Calu3 (cell line): Measurements from ENCODE around the gene FOXN4. TPM values are rescaled to one million over a fixed set of nuclear protein-coding genes. Genes with fewer than 3 reads are reported as not detected.

Experiments
- BruUV-seq: library from RNA; stranded (reverse); fragments of 400-500 nt; replicated peaks from 2 replicates; lab custom pipeline; 2021; lab: Mats Ljungman, UMichigan
- CTCF ChIA-PET: fragments of 300-600 bp; sonication (Branson Sonifier 250); formaldehyde crosslinking; loops from one replicate; lab custom pipeline; 2022; ENCODE audit warnings: antibody characterized with exemption; lab: Charles Lee
- DNase-seq: peaks from one replicate; pipeline ENCODE4 v3.0.0; 2022
- H3K27ac Mint-ChIP-seq: one replicate; pipeline ENCODE4 v1.8.0; 2022; ENCODE audit warnings: mixed read lengths; ENCODE audit not compliant: unreplicated experiment
- H3K27me3 Mint-ChIP-seq: one replicate; pipeline ENCODE4 v1.8.0; 2022; ENCODE audit warnings: mixed read lengths; ENCODE audit not compliant: unreplicated experiment
- H3K36me3 Mint-ChIP-seq: one replicate; pipeline ENCODE4 v1.8.0; 2022; ENCODE audit warnings: mild to moderate bottlenecking, moderate library complexity, mixed read lengths; ENCODE audit not compliant: insufficient read depth, unreplicated experiment
- H3K4me1 Mint-ChIP-seq: one replicate; pipeline ENCODE4 v1.8.0; 2022; ENCODE audit warnings: mild to moderate bottlenecking, low read depth, mixed read lengths; ENCODE audit not compliant: unreplicated experiment
- H3K4me3 Mint-ChIP-seq: one replicate; pipeline ENCODE4 v1.8.0; 2022; ENCODE audit warnings: mild to moderate bottlenecking, low read depth, moderate library complexity, mixed read lengths; ENCODE audit not compliant: unreplicated experiment
- H3K9me3 Mint-ChIP-seq: one replicate; pipeline ENCODE4 v1.8.0; 2022; ENCODE audit warnings: low read depth, mixed read lengths; ENCODE audit not compliant: unreplicated experiment
- intact Hi-C: fragments of 100-400 bp; cut with micrococcal nuclease; formaldehyde crosslinking; loops from one replicate; pipeline ENCODE4 v1.10.0; 2022; ENCODE audit not compliant: unreplicated experiment
- total RNA-seq: library from RNA; stranded (reverse); gene quantifications from 2 replicates; pipeline ENCODE4 v1.2.3, GENCODE V29; 2022
- TF ChIP-seq, protein P1 (sequence below): fragments of 200-600 bp; IDR thresholded peaks from one replicate; pipeline ENCODE4 v1.8.0; 2022; ENCODE audit warnings: antibody characterized with exemption; ENCODE audit not compliant: unreplicated experiment

Gene FOXN4
- total RNA-seq, 1 experiment from 2014 or later, result not detected

DNA sequence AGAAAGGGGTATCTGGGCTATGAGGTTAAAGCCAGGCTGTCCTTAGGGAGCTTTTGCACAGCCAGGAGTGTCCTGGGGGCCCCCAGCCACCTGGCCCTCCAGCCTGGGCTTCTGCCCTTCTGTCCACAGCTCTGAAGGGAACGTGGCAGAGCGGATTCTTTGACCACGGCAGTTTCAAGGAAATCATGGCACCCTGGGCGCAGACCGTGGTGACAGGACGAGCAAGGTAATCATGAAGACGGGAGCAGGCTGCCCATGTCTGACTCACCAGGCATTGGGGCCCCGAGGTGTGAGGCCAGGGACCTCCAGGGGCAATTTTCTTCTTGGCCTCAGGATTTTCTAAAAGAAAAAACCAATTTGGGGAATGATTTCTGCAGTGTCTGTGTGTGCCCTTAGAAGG lies 53.1 kb downstream of the FOXN4 start:
- no peak for DNase-seq
- intact Hi-C loops, result no loop called here
- H3K4me1 Mint-ChIP-seq, result no peaks in the 10 kb centered on the region
- CTCF ChIA-PET, result no interaction called here
- peaks cover 3% of the 10 kb centered on the region for H3K36me3 Mint-ChIP-seq
- BruUV-seq, result no TSS peak
- H3K9me3 Mint-ChIP-seq, result peaks cover 2% of the 10 kb centered on the region
- no peak overlapping the region for H3K4me3 Mint-ChIP-seq
- TF ChIP-seq, protein P1, sequence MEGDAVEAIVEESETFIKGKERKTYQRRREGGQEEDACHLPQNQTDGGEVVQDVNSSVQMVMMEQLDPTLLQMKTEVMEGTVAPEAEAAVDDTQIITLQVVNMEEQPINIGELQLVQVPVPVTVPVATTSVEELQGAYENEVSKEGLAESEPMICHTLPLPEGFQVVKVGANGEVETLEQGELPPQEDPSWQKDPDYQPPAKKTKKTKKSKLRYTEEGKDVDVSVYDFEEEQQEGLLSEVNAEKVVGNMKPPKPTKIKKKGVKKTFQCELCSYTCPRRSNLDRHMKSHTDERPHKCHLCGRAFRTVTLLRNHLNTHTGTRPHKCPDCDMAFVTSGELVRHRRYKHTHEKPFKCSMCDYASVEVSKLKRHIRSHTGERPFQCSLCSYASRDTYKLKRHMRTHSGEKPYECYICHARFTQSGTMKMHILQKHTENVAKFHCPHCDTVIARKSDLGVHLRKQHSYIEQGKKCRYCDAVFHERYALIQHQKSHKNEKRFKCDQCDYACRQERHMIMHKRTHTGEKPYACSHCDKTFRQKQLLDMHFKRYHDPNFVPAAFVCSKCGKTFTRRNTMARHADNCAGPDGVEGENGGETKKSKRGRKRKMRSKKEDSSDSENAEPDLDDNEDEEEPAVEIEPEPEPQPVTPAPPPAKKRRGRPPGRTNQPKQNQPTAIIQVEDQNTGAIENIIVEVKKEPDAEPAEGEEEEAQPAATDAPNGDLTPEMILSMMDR, result no peak
- H3K27ac Mint-ChIP-seq, result no peak overlapping the region
- no peaks in the 10 kb centered on the region for H3K27me3 Mint-ChIP-seq

DNA sequence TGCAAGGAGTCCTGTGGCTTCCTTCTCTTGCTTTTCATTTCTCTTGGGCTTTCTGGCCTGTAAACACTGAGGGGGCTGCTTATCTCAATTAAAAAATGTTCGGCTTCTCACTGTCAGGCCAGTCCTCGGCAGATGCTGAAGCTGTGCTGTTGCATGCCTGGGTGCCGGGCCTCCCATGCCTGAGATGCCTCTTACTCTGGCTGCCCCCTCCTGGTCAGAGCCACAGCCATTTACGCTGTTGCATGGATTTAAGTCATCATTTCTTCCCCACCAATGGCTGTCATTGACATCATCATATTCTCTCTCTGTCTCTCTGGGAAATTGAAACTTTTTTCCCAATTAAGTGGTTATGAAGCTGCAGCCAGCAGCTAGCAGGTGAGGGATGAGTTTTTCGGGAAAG lies 53.7 kb downstream of the FOXN4 start:
- H3K9me3 Mint-ChIP-seq, result peaks cover 2% of the 10 kb centered on the region
- H3K4me1 Mint-ChIP-seq, result no peaks in the 10 kb centered on the region
- peaks cover 3% of the 10 kb centered on the region for H3K36me3 Mint-ChIP-seq
- intact Hi-C loops, result no loop called here
- H3K4me3 Mint-ChIP-seq, result no peak overlapping the region
- no peaks in the 10 kb centered on the region for H3K27me3 Mint-ChIP-seq
- no peak overlapping the region for H3K27ac Mint-ChIP-seq
- DNase-seq, result no peak
- CTCF ChIA-PET, result interaction anchor here (0.7 kb wide), 1 partner anchor 130 kb away, joined by 3 read pairs; no protein-coding TSS in a partner anchor
- TF ChIP-seq, protein P1, result no peak
- no TSS peak for BruUV-seq

DNA sequence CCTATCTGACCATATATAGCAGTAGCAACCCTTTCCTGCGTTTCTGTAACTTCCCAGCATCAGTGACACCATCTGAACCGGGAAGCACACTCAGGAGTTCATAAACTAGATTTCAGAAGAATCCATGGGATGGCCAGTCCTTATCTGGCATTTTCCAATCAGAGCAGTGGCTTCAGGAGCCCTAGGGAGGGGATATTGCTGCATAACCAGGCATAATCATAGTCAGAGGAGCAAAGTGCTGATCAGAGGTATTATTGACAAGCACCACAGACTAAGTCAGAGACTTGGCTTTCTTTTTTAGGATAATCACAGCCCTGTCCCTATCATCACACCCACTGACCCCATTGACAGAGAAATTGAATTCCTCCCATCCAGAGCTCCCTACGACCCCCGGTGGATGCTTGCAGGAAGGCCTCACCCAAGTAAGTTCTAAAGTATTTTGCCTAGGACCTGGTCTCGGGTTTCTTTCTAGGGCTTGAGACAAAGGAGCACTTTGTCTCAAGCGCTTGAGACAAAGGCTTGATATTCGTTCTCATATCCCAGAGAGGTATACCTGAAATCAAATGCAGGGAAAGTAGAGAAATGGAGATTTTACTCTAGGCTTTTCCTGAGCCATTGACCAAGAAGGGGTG lies 55.1 kb downstream of the FOXN4 start:
- CTCF ChIA-PET, result interaction anchor here (0.6 kb wide), 1 partner anchor 50 kb away, joined by 4 read pairs; no protein-coding TSS in a partner anchor
- no peak for DNase-seq
- BruUV-seq, result no TSS peak
- TF ChIP-seq, protein P1, result no peak
- Mint-ChIP-seq H3K27ac (no peak overlapping the region), H3K4me3 (no peak overlapping the region), H3K27me3 (no peaks in the 10 kb centered on the region), H3K36me3 (no peaks in the 10 kb centered on the region), H3K4me1 (peaks cover 3% of the 10 kb centered on the region), H3K9me3 (peaks cover 2% of the 10 kb centered on the region)
- intact Hi-C loops, result no loop called here

DNA sequence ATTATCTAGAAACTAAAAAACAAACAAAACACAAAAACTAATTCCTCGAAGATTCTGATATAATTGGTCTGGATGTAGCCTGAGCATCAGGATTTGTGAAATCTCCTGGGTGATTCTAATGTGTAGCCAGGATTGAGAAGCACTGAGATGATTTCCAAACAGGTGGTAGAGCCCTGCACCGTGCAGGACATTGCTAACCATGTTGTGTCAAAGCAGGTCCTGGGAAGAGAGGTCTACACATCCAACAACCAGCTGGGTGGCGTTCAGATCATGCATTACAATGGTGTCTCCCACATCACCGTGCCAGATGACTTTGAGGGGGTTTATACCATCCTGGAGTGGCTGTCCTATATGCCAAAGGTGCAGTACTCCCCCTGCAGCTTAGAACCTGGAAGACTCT lies 56.3 kb downstream of the FOXN4 start:
- CTCF ChIA-PET, result no interaction called here
- intact Hi-C loops, result no loop called here
- peaks cover 15% of the 10 kb centered on the region for H3K4me1 Mint-ChIP-seq

More for the DNA sequence above, 56.3 kb downstream of the FOXN4 start:
- TF ChIP-seq, protein P1, result no peak
- Mint-ChIP-seq H3K36me3 (no peaks in the 10 kb centered on the region), H3K27ac (no peak overlapping the region), H3K4me3 (no peak overlapping the region), H3K9me3 (peaks cover 2% of the 10 kb centered on the region), H3K27me3 (no peaks in the 10 kb centered on the region)
- no peak for DNase-seq
- BruUV-seq, result no TSS peak
